Trophoblast cell (in vitro differentiated cells and primary cell): ENCODE measurements around the gene ADAMTS18.
"Not testable (repeated sequence)": the region's sequence is repeated elsewhere in the genome, so short reads cannot be mapped to it uniquely, and the experiment has no call there.

ENCODE experiments used
- DNase-seq, 2 donors: peaks; one replicate each; pipeline ENCODE4 v3.0.0-alpha.2; 2016
- H2AFZ ChIP-seq: 2 replicates; pipeline ENCODE4 v1.6.1; 2013; ENCODE audit warnings: low read length, moderate library complexity, mild to moderate bottlenecking; ENCODE audit not compliant: insufficient read depth, poor library complexity
- H2AK5ac ChIP-seq: 2 replicates; pipeline ENCODE4 v1.6.1; 2013; ENCODE audit warnings: mild to moderate bottlenecking, low read length
- H2BK120ac ChIP-seq: 2 replicates; pipeline ENCODE4 v1.6.1; 2013; ENCODE audit warnings: low read length, mild to moderate bottlenecking, moderate library complexity; ENCODE audit not compliant: insufficient read depth, poor library complexity
- H2BK12ac ChIP-seq: 2 replicates; pipeline ENCODE4 v1.6.1; 2013; ENCODE audit warnings: mild to moderate bottlenecking, low read length, moderate library complexity
- H2BK5ac ChIP-seq: 2 replicates; pipeline ENCODE4 v1.6.1; 2013; ENCODE audit warnings: low read length, low read depth, moderate library complexity, mild to moderate bottlenecking; ENCODE audit not compliant: poor library complexity
- H3K14ac ChIP-seq: 2 replicates; pipeline ENCODE4 v1.6.1; 2013; ENCODE audit warnings: mild to moderate bottlenecking, low read length
- H3K18ac ChIP-seq: 2 replicates; pipeline ENCODE4 v1.6.1; 2013; ENCODE audit warnings: mild to moderate bottlenecking, low read length
- H3K23ac ChIP-seq: 2 replicates; pipeline ENCODE4 v1.6.1; 2013; ENCODE audit warnings: low read length
- H3K27ac ChIP-seq: 2 replicates; pipeline ENCODE4 v1.5.1; 2013; ENCODE audit warnings: low read depth, mild to moderate bottlenecking, inconsistent platforms, low read length, moderate library complexity
- H3K27me3 ChIP-seq: 2 replicates; pipeline ENCODE4 v1.6.1; 2013; ENCODE audit warnings: inconsistent platforms, mild to moderate bottlenecking, low read length, moderate library complexity; ENCODE audit not compliant: insufficient read depth
- H3K36me3 ChIP-seq, 2 experiments: 1 replicate in 1 of 2; 2 replicates in 1 of 2; pipeline ENCODE4 v1.6.1; 2013; ENCODE audit warnings: low read length in 2 of 2, mild to moderate bottlenecking in 2 of 2, moderate library complexity in 1 of 2; ENCODE audit not compliant: insufficient read depth in 2 of 2, control insufficient read depth in 1 of 2
- H3K4ac ChIP-seq: 2 replicates; pipeline ENCODE4 v1.6.1; 2013; ENCODE audit warnings: low read depth, mild to moderate bottlenecking, low read length, moderate library complexity
- H3K4me1 ChIP-seq, 2 experiments: 1 replicate in 1 of 2; 2 replicates in 1 of 2; pipeline ENCODE4 v1.6.1; 2013; ENCODE audit warnings: low read length in 2 of 2, mild to moderate bottlenecking in 2 of 2, moderate library complexity in 1 of 2; ENCODE audit not compliant: insufficient read depth in 2 of 2, control insufficient read depth in 1 of 2
- H3K4me2 ChIP-seq: 2 replicates; pipeline ENCODE4 v1.6.1; 2013; ENCODE audit warnings: inconsistent platforms, mild to moderate bottlenecking, low read length, moderate library complexity
- H3K4me3 ChIP-seq: 2 replicates; pipeline ENCODE4 v1.5.1; 2013; ENCODE audit warnings: mild to moderate bottlenecking, low read depth, low read length, inconsistent platforms
- H3K79me1 ChIP-seq: one replicate; pipeline ENCODE4 v1.6.1; 2013; ENCODE audit warnings: low read length
- H3K79me2 ChIP-seq: 2 replicates; pipeline ENCODE4 v1.6.1; 2013; ENCODE audit warnings: low read length, mild to moderate bottlenecking; ENCODE audit not compliant: control insufficient read depth, insufficient read depth, poor library complexity
- H3K9ac ChIP-seq: 2 replicates; pipeline ENCODE4 v1.6.1; 2013; ENCODE audit warnings: mild to moderate bottlenecking, low read length
- H3K9me3 ChIP-seq: 2 replicates; pipeline ENCODE4 v1.6.1; 2013; ENCODE audit warnings: low read depth, mild to moderate bottlenecking, control low read depth, inconsistent platforms, low read length; ENCODE audit not compliant: insufficient read depth
- H4K12ac ChIP-seq: 2 replicates; pipeline ENCODE4 v1.6.1; 2013; ENCODE audit warnings: low read depth, mild to moderate bottlenecking, low read length, moderate library complexity
- H4K8ac ChIP-seq: 2 replicates; pipeline ENCODE4 v1.6.1; 2013; ENCODE audit warnings: low read depth, mild to moderate bottlenecking, low read length, moderate library complexity
- H4K91ac ChIP-seq: one replicate; pipeline ENCODE4 v1.6.1; 2013; ENCODE audit warnings: low read depth, mild to moderate bottlenecking, low read length, moderate library complexity
- WGBS: extraction: QIAGEN DNeasy Blood & Tissue Kit; methylation state at CpG from one replicate; pipeline ENCODE4 v1.1.7; 2013; ENCODE audit warnings: missing lambda C conversion rate; ENCODE audit not compliant: insufficient read length, insufficient coverage; ENCODE audit errors: extremely low coverage; 5-methylcytosine and 5-hydroxymethylcytosine counted together

ADAMTS18 gene

DNA sequence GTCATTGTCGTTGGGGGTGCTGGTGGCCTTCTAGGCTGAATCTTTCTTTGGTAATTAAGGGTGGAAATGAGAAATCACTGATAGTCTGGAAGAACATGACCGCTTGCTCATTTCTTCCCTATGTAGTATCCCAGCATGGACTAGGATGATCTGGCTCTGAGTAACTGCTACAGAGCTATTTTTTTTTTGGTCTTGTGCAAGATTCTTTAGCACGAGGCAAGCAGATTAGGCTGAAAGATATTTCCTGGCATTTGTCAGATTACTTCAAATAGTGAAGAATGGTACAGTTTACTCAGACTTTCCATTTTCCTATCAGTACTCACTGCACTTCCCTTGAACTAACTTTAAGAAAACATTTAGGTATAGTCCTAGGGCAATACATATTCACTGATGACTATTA lies 146.6 kb downstream of the ADAMTS18 start:
- H3K9me3 ChIP-seq = peaks cover 1% of the 10 kb centered on the region
- no peak overlapping the region for H3K4me3 ChIP-seq
- no peak overlapping the region for H3K9ac ChIP-seq
- H4K91ac ChIP-seq = peak overlapping the region; percentile 92
- DNase-seq = peak; percentile 61 to 90
- peak overlapping the region; percentile 96 for H3K18ac ChIP-seq
- peak overlapping the region; percentile 72 for H3K4ac ChIP-seq
- H2BK12ac ChIP-seq = peak overlapping the region; percentile 93
- H3K36me3 ChIP-seq = peaks cover 35 to 67% of the 10 kb centered on the region in 2 experiments
- H2AK5ac ChIP-seq = peak overlapping the region; percentile 99
- no peak overlapping the region for H3K4me2 ChIP-seq
- peak overlapping the region; percentile 13 for H2AFZ ChIP-seq
- peak overlapping the region; percentile 84 for H2BK5ac ChIP-seq
- peak overlapping the region; percentile 67 for H3K27ac ChIP-seq
- peaks cover 17 to 22% of the 10 kb centered on the region in 2 experiments for H3K4me1 ChIP-seq
- H3K14ac ChIP-seq = peak overlapping the region; percentile 95
- peak overlapping the region; percentile 94 for H2BK120ac ChIP-seq
- H3K27me3 ChIP-seq = no peaks in the 10 kb centered on the region
- H4K8ac ChIP-seq = peak overlapping the region; percentile 65
- peaks cover 42% of the 10 kb centered on the region for H3K79me1 ChIP-seq
- no CpG with 5 or more reads among the region's 3 CpGs for WGBS
- H3K23ac ChIP-seq = no peak overlapping the region
- H3K79me2 ChIP-seq = peaks cover 2% of the 10 kb centered on the region
- no peak overlapping the region for H4K12ac ChIP-seq

DNA sequence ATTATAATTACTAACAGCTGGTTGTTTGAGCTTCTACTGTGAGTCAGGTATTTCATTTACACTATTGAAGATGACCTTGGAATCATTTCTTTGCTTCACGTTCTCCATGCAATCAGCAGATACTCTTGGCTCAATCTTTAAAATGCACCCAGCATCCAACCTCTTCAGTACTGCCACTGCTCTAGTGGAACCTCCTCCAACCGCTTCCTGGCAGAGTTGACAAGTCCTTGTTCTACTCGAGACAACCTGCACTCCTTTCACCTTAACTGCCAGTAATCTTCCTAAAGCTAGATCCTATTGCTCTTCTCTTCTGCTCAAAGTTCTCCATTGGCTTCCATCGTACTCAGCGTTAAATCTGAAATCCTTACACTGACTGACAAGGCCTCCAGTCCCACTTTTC lies 149.2 kb downstream of the ADAMTS18 start:
- Histone ChIP-seq H3K14ac (no peak overlapping the region), H2AFZ (no peak overlapping the region), H4K91ac (no peak overlapping the region), H3K9me3 (peaks cover 1% of the 10 kb centered on the region), H2BK12ac (peak overlapping the region; percentile 11), H3K4me2 (no peak overlapping the region), H3K4ac (no peak overlapping the region), H3K79me1 (peaks cover 28% of the 10 kb centered on the region), H4K12ac (no peak overlapping the region), H3K23ac (no peak overlapping the region), H3K18ac (no peak overlapping the region), H3K27me3 (no peaks in the 10 kb centered on the region), H4K8ac (no peak overlapping the region), H3K27ac (no peak overlapping the region), H2BK120ac (peak overlapping the region; percentile 5), H3K79me2 (peaks cover 2% of the 10 kb centered on the region), H3K4me1 (peaks cover 12 to 15% of the 10 kb centered on the region in 2 experiments), H2AK5ac (no peak overlapping the region), H3K4me3 (no peak overlapping the region), H2BK5ac (no peak overlapping the region), H3K36me3 (peaks cover 25 to 48% of the 10 kb centered on the region in 2 experiments), H3K9ac (no peak overlapping the region)
- WGBS = no CpG with 5 or more reads among the region's 5 CpGs
- DNase-seq = no peak

DNA sequence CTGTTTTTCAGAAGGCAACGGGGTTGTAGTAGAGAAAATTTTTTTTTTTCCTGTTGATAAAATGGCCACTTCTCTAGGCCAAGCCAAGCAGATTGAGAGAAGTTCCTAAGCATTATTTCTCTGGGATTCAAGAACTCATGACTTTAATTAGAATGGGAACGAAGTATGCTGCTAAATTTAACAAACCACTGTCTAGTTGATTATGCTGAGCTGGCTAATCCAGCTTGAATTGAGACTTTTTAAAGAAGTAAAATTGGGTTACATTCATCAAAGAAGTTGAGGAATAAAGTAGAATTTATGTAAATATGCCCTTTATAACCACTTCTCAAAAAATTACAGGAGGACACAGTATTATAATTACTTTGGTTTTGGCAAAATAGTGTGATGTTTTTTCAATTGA lies 152.5 kb downstream of the ADAMTS18 start:
- no peak overlapping the region for H2BK12ac ChIP-seq
- no peak overlapping the region for H3K23ac ChIP-seq
- no peak overlapping the region for H4K12ac ChIP-seq
- H3K9me3 ChIP-seq = peaks cover 1% of the 10 kb centered on the region
- no peaks in the 10 kb centered on the region for H3K79me2 ChIP-seq
- no peak overlapping the region for H3K27ac ChIP-seq
- DNase-seq = no peak
- no peak overlapping the region for H3K14ac ChIP-seq
- H3K9ac ChIP-seq = no peak overlapping the region
- H3K79me1 ChIP-seq = peaks cover 10% of the 10 kb centered on the region
- H3K4me3 ChIP-seq = no peak overlapping the region
- H3K18ac ChIP-seq = no peak overlapping the region
- H4K8ac ChIP-seq = no peak overlapping the region
- H3K27me3 ChIP-seq = no peaks in the 10 kb centered on the region
- no peak overlapping the region for H3K4ac ChIP-seq
- peaks cover 23 to 41% of the 10 kb centered on the region in 2 experiments for H3K36me3 ChIP-seq
- no peak overlapping the region for H2AK5ac ChIP-seq
- no peak overlapping the region for H3K4me2 ChIP-seq
- H2BK5ac ChIP-seq = no peak overlapping the region
- H4K91ac ChIP-seq = no peak overlapping the region
- H3K4me1 ChIP-seq = no peaks in the 10 kb centered on the region
- WGBS = no CpG with 5 or more reads among the region's 2 CpGs
- no peak overlapping the region for H2BK120ac ChIP-seq
- no peak overlapping the region for H2AFZ ChIP-seq

DNA sequence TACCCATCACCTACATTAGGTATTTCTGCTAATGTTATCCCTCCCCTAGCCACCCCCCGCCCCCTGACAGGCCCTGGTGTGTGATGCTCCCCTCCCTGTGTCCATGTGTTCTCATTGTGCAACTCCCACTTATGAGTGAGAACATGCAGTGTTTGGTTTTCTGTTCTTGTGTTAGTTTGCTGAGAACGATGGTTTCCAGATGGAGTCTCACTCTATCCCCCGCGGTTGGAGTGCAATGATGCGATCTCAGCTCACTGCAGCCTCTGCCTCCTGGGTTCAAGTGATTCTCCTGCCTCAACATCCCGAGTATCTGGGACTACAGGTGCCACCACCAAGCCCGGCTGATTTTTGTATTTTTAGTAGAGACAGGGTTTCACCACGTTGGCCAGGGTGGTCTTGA lies 155.5 kb downstream of the ADAMTS18 start:
- H3K79me2 ChIP-seq, H3K18ac ChIP-seq, H3K9me3 ChIP-seq, H2AFZ ChIP-seq, H3K14ac ChIP-seq, H3K23ac ChIP-seq, H2BK120ac ChIP-seq, H2AK5ac ChIP-seq, H3K4ac ChIP-seq, H2BK12ac ChIP-seq, H2BK5ac ChIP-seq, H3K27me3 ChIP-seq, H4K91ac ChIP-seq, H4K8ac ChIP-seq, H3K4me3 ChIP-seq, H3K79me1 ChIP-seq, H3K27ac ChIP-seq, H3K9ac ChIP-seq, H3K4me1 ChIP-seq, DNase-seq, H4K12ac ChIP-seq, H3K4me2 ChIP-seq: not testable (repeated sequence)
- peaks cover 11 to 18% of the 10 kb centered on the region in 2 experiments for H3K36me3 ChIP-seq
- no CpG with 5 or more reads among the region's 8 CpGs for WGBS
